Activated CD4-positive, CD25-positive, alpha-beta regulatory T cell treated with anti-CD3 and anti-CD28 coated beads, Interleukin-2, amount 50 U/mL, for 72 hours (primary cell): ENCODE data around the gene FAF2.

Source experiments
- DNase-seq: peaks from one replicate; pipeline ENCODE4 v3.0.0; 2021

The FAF2 gene

GRCh38 chr5:176533894-176534611, 85.9 kb downstream of the FAF2 start:
- DNase-seq, result no peak

GRCh38 chr5:176534640-176535039, 86.5 kb downstream of the FAF2 start:
- no peak for DNase-seq

GRCh38 chr5:176535101-176535663, 87.0 kb downstream of the FAF2 start:
- no peak for DNase-seq

- no peak for DNase-seq
These were observed 87.5 kb downstream of the FAF2 start for GRCh38 chr5:176535664-176536131.

- DNase-seq, result peak; percentile 79
These were observed 88.1 kb downstream of the FAF2 start for GRCh38 chr5:176536132-176536901.

GRCh38 chr5:176536902-176537553, 88.8 kb downstream of the FAF2 start, which contains the start of gene RNF44:
TSS of gene RNF44 (minus strand) at chr5:176537402. CDS start at chr5:176532472, 4,930 bp downstream.
- DNase-seq, result peak; percentile 98

- DNase-seq, result peak; percentile 92
These were observed 89.5 kb downstream of the FAF2 start for GRCh38 chr5:176537554-176538229.

GRCh38 chr5:176538230-176538988, 90.2 kb downstream of the FAF2 start:
- DNase-seq, result no peak

GRCh38 chr5:176538989-176539384, 90.8 kb downstream of the FAF2 start:
- no peak for DNase-seq

- DNase-seq, result no peak
These were observed 92.3 kb downstream of the FAF2 start for GRCh38 chr5:176540476-176540899.

GRCh38 chr5:176540956-176541337, 92.8 kb downstream of the FAF2 start:
- DNase-seq, result no peak

GRCh38 chr5:176541338-176542134, 93.4 kb downstream of the FAF2 start:
- peak; percentile 59 for DNase-seq

- DNase-seq, result peak; percentile 76
These were observed 94.0 kb downstream of the FAF2 start for GRCh38 chr5:176542135-176542595.

GRCh38 chr5:176542596-176543427, 94.6 kb downstream of the FAF2 start:
- DNase-seq, result no peak

GRCh38 chr5:176543428-176544182, 95.4 kb downstream of the FAF2 start:
- DNase-seq, result peak; percentile 82

- no peak for DNase-seq
These were observed 97.2 kb downstream of the FAF2 start for GRCh38 chr5:176545388-176545736.

- DNase-seq, result no peak
These were observed 97.7 kb downstream of the FAF2 start for GRCh38 chr5:176545737-176546509.

- DNase-seq, result no peak
These were observed 99.6 kb downstream of the FAF2 start for GRCh38 chr5:176547802-176548201.
